Epithelial cell of umbilical artery (primary cell): ENCODE results near the gene BCLAF3. TPM values are rescaled to one million over a fixed set of nuclear protein-coding genes. Genes with fewer than 3 reads are reported as not detected.

Experiments
- total RNA-seq: library from RNA; depleted of rRNA; stranded (reverse); fragments of >200 nt; gene quantifications from 2 replicates; pipeline ENCODE4 v1.2.3, GENCODE V29; 2014

Gene BCLAF3
- total RNA-seq, result 2.3 and 3.0 TPM in 2 replicates

DNA sequence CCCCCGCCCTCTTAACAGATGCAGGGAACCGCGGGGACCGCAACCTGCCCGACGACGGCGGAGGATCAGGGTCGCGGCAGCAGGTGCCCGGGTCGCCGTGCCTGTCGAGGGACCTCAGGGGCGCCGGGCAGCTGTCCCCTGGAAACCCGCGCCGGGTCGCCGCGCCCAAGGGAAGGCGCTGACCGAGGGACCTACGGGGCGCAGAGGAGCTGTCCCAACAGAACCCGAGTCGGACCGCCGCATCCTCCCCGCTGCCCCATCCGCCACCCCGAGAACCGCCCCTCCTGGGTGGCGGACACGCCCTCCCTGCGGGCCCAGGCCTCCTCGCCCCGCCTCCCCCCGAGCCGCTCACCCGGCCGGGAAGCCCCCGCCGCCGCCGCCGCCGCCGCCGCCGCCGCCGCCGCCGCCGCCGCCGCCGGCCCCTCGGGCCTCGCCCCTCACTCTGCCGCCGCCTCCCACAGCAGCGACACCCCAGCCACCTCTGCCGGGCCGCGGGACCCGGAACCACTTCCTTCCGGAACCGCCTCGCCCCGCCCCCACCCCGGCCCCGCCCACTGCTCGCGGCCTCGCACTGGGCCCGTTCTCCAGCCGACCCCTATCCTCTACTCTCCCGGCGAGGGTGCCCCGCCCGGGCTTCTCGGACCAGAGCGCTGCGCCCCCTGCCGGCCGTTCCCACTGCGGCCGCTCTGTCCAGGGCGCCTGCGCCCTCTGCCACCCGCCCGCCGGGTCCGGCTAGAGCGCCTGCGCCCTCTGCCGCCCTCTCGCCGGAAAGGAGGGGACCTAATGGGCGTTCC is at the start of gene BCLAF3:
Gene BCLAF3 (minus strand): TSS at position 506 of the 794 bp plus-strand sequence. CDS start 20,797 bp downstream, outside the sequence.

Other genes with a start within 250 kb of the BCLAF3 start
- gene SH3KBP1, start 103.5 kb downstream of the BCLAF3 start, total RNA-seq, result 5.5 and 9.6 TPM in 2 replicates
- 0.15 TPM in 1 of 2 replicates, not detected in the other for gene MAP7D2, start 125.8 kb upstream of the BCLAF3 start, total RNA-seq
- 28.6 and 55.5 TPM in 2 replicates for gene EIF1AX, start 150.8 kb upstream of the BCLAF3 start, total RNA-seq